K562 (cell line): Measurements from ENCODE around the gene TMEM207. TPM values are rescaled to one million over a fixed set of nuclear protein-coding genes. Genes with fewer than 3 reads are reported as not detected.

Experiments used
- ZC3H4 ChIP-seq: sonication (generic); formaldehyde crosslinking; IDR thresholded peaks from 2 replicates; pipeline ENCODE4 v1.9.0; 2021; ENCODE audit warnings: missing genetic modification reagents, borderline replicate concordance
- ZNF282 ChIP-seq: sonication (generic); formaldehyde crosslinking; IDR thresholded peaks from 2 replicates; pipeline ENCODE4 v1.8.1; 2023; ENCODE audit warnings: missing genetic modification reagents
- polyA plus RNA-seq, 8 experiments: library from polyadenylated mRNA; depleted of rRNA in 4 of 8; stranded (reverse) in 5 of 8; unstranded in 3 of 8; fragments of >200 nt; fragmentation: Nextera tagmentation in 2 of 8; fragmentation: Illumina TruSeq in 1 of 8; extraction: Ambion mirVana in 2 of 8; extraction: Trizol in 1 of 8; gene quantifications; 2 replicates each; pipeline versions ENCODE4 v1.2.1 to v1.2.3, GENCODE V29; 2011 to 2014; ENCODE audit warnings: inconsistent platforms in 1 of 8, missing spikeins in 1 of 8
- total RNA-seq, 7 experiments: library from RNA; depleted of rRNA in 6 of 7; stranded (reverse); fragments of >200 nt in 6 of 7; fragmentation: Illumina TruSeq in 2 of 7; extraction: Trizol in 2 of 7; gene quantifications; 2 replicates each; pipeline versions ENCODE4 v1.2.1 to v1.2.3, GENCODE V29; 2011 to 2021; ENCODE audit warnings: low replicate concordance in 1 of 7
- TF ChIP-seq, protein P1 (sequence below): fragments of 250-450 bp; sonication (Bioruptor Pico); IDR thresholded peaks from 2 replicates; pipeline ENCODE4 v1.4.0; 2020; ENCODE audit warnings: mild to moderate bottlenecking
- TF ChIP-seq, protein P2 (sequence below): fragments of 250-450 bp; sonication (Bioruptor Pico); IDR thresholded peaks from 2 replicates; pipeline ENCODE4 v1.5.0; 2020; ENCODE audit warnings: mild to moderate bottlenecking
- TF ChIP-seq, protein P3 (sequence below), 2 experiments: fragments of 450-650 bp; formaldehyde crosslinking in 1 of 2; IDR thresholded peaks; 2 replicates each; pipeline versions ENCODE4 v1.4.0 to v1.6.1; 2014 to 2020; ENCODE audit warnings: mild to moderate bottlenecking in 2 of 2, borderline replicate concordance in 1 of 2, low read depth in 1 of 2

Gene TMEM207
- total and polyA plus RNA-seq, 9 of the 15 experiments (the other 6 are each of a cell fraction or from before 2014, with no cell fraction given) = 0.04 to 0.10 (median 0.04) TPM; not detected in 4

DNA sequence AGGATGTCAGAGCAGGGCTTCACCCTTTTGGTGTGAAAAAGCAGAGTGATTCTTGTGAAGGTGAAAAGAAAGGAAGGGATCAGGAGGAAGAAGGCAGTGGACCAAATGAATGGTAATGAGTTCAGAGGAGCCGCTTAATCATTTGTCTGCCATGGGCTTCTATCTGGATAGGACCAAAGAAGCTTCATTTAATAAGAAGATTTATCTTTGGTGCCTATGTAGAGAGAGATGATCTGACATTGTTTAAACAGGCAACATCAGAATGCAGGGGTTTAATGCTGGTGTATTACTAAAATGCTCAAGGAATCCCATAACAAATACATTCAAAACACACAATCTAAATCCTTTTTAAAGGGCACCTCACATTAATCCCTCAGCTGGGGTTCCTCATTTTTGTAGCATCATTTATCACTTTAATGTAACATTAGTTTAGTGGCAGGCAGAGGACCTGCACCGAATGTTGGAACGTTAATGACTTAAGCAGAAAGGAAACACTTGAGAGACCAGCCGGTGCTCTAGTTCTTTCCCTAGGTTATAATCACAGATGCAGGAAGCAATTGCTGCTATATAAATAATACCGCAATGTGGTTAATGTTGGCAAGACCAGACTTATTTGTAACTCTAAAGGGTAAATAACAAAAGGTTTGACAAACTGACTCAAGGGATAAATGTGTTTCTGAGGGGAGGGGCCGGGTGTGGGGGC is 36.3 kb upstream of the TMEM207 start (continued):
- TF ChIP-seq, protein P1, sequence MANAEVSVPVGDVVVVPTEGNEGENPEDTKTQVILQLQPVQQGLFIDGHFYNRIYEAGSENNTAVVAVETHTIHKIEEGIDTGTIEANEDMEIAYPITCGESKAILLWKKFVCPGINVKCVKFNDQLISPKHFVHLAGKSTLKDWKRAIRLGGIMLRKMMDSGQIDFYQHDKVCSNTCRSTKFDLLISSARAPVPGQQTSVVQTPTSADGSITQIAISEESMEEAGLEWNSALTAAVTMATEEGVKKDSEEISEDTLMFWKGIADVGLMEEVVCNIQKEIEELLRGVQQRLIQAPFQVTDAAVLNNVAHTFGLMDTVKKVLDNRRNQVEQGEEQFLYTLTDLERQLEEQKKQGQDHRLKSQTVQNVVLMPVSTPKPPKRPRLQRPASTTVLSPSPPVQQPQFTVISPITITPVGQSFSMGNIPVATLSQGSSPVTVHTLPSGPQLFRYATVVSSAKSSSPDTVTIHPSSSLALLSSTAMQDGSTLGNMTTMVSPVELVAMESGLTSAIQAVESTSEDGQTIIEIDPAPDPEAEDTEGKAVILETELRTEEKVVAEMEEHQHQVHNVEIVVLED (CRISPR knock-in tag) = no peak
- TF ChIP-seq, protein P2, sequence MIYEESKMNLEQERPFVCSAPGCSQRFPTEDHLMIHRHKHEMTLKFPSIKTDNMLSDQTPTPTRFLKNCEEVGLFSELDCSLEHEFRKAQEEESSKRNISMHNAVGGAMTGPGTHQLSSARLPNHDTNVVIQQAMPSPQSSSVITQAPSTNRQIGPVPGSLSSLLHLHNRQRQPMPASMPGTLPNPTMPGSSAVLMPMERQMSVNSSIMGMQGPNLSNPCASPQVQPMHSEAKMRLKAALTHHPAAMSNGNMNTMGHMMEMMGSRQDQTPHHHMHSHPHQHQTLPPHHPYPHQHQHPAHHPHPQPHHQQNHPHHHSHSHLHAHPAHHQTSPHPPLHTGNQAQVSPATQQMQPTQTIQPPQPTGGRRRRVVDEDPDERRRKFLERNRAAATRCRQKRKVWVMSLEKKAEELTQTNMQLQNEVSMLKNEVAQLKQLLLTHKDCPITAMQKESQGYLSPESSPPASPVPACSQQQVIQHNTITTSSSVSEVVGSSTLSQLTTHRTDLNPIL (CRISPR knock-in tag) = no peak
- TF ChIP-seq, protein P3, sequence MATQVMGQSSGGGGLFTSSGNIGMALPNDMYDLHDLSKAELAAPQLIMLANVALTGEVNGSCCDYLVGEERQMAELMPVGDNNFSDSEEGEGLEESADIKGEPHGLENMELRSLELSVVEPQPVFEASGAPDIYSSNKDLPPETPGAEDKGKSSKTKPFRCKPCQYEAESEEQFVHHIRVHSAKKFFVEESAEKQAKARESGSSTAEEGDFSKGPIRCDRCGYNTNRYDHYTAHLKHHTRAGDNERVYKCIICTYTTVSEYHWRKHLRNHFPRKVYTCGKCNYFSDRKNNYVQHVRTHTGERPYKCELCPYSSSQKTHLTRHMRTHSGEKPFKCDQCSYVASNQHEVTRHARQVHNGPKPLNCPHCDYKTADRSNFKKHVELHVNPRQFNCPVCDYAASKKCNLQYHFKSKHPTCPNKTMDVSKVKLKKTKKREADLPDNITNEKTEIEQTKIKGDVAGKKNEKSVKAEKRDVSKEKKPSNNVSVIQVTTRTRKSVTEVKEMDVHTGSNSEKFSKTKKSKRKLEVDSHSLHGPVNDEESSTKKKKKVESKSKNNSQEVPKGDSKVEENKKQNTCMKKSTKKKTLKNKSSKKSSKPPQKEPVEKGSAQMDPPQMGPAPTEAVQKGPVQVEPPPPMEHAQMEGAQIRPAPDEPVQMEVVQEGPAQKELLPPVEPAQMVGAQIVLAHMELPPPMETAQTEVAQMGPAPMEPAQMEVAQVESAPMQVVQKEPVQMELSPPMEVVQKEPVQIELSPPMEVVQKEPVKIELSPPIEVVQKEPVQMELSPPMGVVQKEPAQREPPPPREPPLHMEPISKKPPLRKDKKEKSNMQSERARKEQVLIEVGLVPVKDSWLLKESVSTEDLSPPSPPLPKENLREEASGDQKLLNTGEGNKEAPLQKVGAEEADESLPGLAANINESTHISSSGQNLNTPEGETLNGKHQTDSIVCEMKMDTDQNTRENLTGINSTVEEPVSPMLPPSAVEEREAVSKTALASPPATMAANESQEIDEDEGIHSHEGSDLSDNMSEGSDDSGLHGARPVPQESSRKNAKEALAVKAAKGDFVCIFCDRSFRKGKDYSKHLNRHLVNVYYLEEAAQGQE (IDR thresholded peaks at IDR 0.05; ENCODE audit: borderline replicate concordance) = no peak
- TF ChIP-seq, protein P3 (CRISPR knock-in tag; IDR thresholded peaks at IDR 0.05; ENCODE audit: low read depth) = no peak
- TF ChIP-seq ZC3H4 (CRISPR knock-in tag) (no peak), ZNF282 (no peak)
